IMR-90 (cell line): ENCODE measurements around the gene SDF2L1. TPM values are rescaled to one million over a fixed set of nuclear protein-coding genes. Genes with fewer than 3 reads are reported as not detected.

Experiments used
- ATAC-seq: fragments of 200-7000 bp; cut with Tn5 transposase; 2 replicates; pipeline ENCODE4 v1.9.1; 2020; ENCODE audit warnings: low read depth, mild to moderate bottlenecking, moderate library complexity
- BruUV-seq: library from RNA; stranded (reverse); fragments of 400-500 nt; replicated peaks from 2 replicates; lab custom pipeline; 2021; lab: Mats Ljungman, UMichigan
- CTCF ChIA-PET: fragments of 300-600 bp; formaldehyde crosslinking; extraction: SDS; loops from one replicate; lab custom pipeline; 2021; ENCODE audit warnings: antibody characterized with exemption; lab: Yijun Ruan, JAX
- POLR2A ChIA-PET: fragments of 300-600 bp; sonication (Branson Sonifier 250); formaldehyde crosslinking; loops from one replicate; lab custom pipeline; 2022; ENCODE audit warnings: antibody characterized with exemption; ENCODE audit not compliant: unreplicated experiment; lab: Charles Lee
- DNase-seq: peaks from one replicate; pipeline ENCODE4 v3.0.0; 2013
- H2AFZ ChIP-seq: replicated peaks from 2 replicates; pipeline ENCODE3; 2013; ENCODE audit warnings: low read length, mild to moderate bottlenecking; ENCODE audit not compliant: poor library complexity
- H2AK5ac ChIP-seq: 2 replicates; pipeline ENCODE4 v1.6.1; 2013; ENCODE audit warnings: low read depth, low read length, inconsistent platforms
- H2AK9ac ChIP-seq: replicated peaks from 2 replicates; pipeline ENCODE3; 2013; ENCODE audit warnings: mild to moderate bottlenecking, low read depth, low read length, moderate library complexity; ENCODE audit not compliant: poor library complexity
- H2BK120ac ChIP-seq: 2 replicates; pipeline ENCODE4 v1.6.1; 2013; ENCODE audit warnings: low read depth, low read length, inconsistent platforms
- H2BK15ac ChIP-seq: 3 replicates; pipeline ENCODE4 v1.6.1; 2013; ENCODE audit warnings: low read depth, low read length, inconsistent platforms
- H2BK20ac ChIP-seq: 2 replicates; pipeline ENCODE4 v1.6.1; 2013; ENCODE audit warnings: low read depth, mild to moderate bottlenecking, inconsistent platforms, low read length, moderate library complexity
- H2BK5ac ChIP-seq: 2 replicates; pipeline ENCODE4 v1.6.1; 2013; ENCODE audit warnings: mild to moderate bottlenecking, low read depth, low read length, inconsistent platforms; ENCODE audit not compliant: poor library complexity, severe bottlenecking
- H3K14ac ChIP-seq: replicated peaks from 2 replicates; pipeline ENCODE4 v1.6.1; 2013; ENCODE audit warnings: low read depth, low read length, inconsistent platforms
- H3K18ac ChIP-seq: 2 replicates; pipeline ENCODE4 v1.6.1; 2013; ENCODE audit warnings: low read depth, low read length, control low read depth
- H3K23ac ChIP-seq: 2 replicates; pipeline ENCODE4 v1.6.1; 2013; ENCODE audit warnings: low read depth, low read length, inconsistent platforms
- H3K27ac ChIP-seq: 2 replicates; pipeline ENCODE4 v1.5.1; 2013; ENCODE audit warnings: mild to moderate bottlenecking, control low read depth, low read length; ENCODE audit not compliant: insufficient read depth
- H3K27me3 ChIP-seq: 2 replicates; pipeline ENCODE4 v1.6.1; 2013; ENCODE audit warnings: low read length; ENCODE audit not compliant: control insufficient read depth, insufficient read depth
- H3K36me3 ChIP-seq: 2 replicates; pipeline ENCODE4 v1.6.1; 2013; ENCODE audit warnings: low read length, mixed read lengths; ENCODE audit not compliant: control insufficient read depth, insufficient read depth
- H3K4ac ChIP-seq: 2 replicates; pipeline ENCODE4 v1.6.1; 2013; ENCODE audit warnings: low read depth, low read length, inconsistent platforms
- H3K4me1 ChIP-seq: 2 replicates; pipeline ENCODE4 v1.6.1; 2013; ENCODE audit warnings: low read length, mixed read lengths; ENCODE audit not compliant: control insufficient read depth, insufficient read depth
- H3K4me2 ChIP-seq: 2 replicates; pipeline ENCODE4 v1.6.1; 2013; ENCODE audit warnings: low read depth, mild to moderate bottlenecking, control low read depth, low read length, moderate library complexity
- H3K4me3 ChIP-seq: 2 replicates; pipeline ENCODE4 v1.5.1; 2013; ENCODE audit warnings: low read depth, mild to moderate bottlenecking, control low read depth, low read length, moderate library complexity; ENCODE audit not compliant: insufficient read depth
- H3K56ac ChIP-seq: 2 replicates; pipeline ENCODE4 v1.6.1; 2013; ENCODE audit warnings: low read length, inconsistent platforms; ENCODE audit not compliant: insufficient read depth; ENCODE audit errors: extremely low read depth
- H3K79me1 ChIP-seq, 2 experiments: 2 replicates each; pipeline ENCODE4 v1.6.1; 2013; ENCODE audit warnings: low read length in 2 of 2, inconsistent platforms in 1 of 2, low read depth in 1 of 2
- H3K9ac ChIP-seq: 2 replicates; pipeline ENCODE4 v1.6.1; 2013; ENCODE audit warnings: low read depth, low read length, control low read depth
- H3K9me1 ChIP-seq: 2 replicates; pipeline ENCODE4 v1.6.1; 2013; ENCODE audit warnings: low read length, inconsistent platforms; ENCODE audit not compliant: insufficient read depth
- H3K9me3 ChIP-seq: 2 replicates; pipeline ENCODE4 v1.6.1; 2013; ENCODE audit warnings: low read length; ENCODE audit not compliant: control insufficient read depth, insufficient read depth
- H4K20me1 ChIP-seq: 2 replicates; pipeline ENCODE4 v1.6.1; 2013; ENCODE audit warnings: low read length, inconsistent platforms; ENCODE audit not compliant: insufficient read depth
- H4K5ac ChIP-seq: 2 replicates; pipeline ENCODE4 v1.6.1; 2013; ENCODE audit warnings: mild to moderate bottlenecking, low read depth, low read length, control low read depth
- H4K8ac ChIP-seq, 2 experiments: 2 replicates each; pipeline ENCODE4 v1.6.1; 2013; ENCODE audit warnings: low read depth in 2 of 2, low read length in 2 of 2, control low read depth in 1 of 2, inconsistent platforms in 1 of 2
- H4K91ac ChIP-seq: 2 replicates; pipeline ENCODE4 v1.6.1; 2013; ENCODE audit warnings: low read depth, low read length, inconsistent platforms; ENCODE audit not compliant: insufficient read depth
- CEBPB ChIP-seq: IDR thresholded peaks from 2 replicates; pipeline ENCODE4 v1.6.1; 2012; ENCODE audit warnings: low read depth, low read length, improper control_type of control experiment
- ELK1 ChIP-seq: fragments of 150-350 bp; IDR thresholded peaks from 2 replicates; pipeline ENCODE4 v1.6.1; 2016; ENCODE audit warnings: low read depth, mild to moderate bottlenecking, low read length, moderate library complexity, borderline replicate concordance
- FOS ChIP-seq: fragments of 150-350 bp; IDR thresholded peaks from 2 replicates; pipeline ENCODE4 v1.6.1; 2016; ENCODE audit warnings: low read depth, low read length
- MAFK ChIP-seq: IDR thresholded peaks from 2 replicates; pipeline ENCODE4 v1.6.1; 2012; ENCODE audit warnings: low read depth, low read length, improper control_type of control experiment
- MAZ ChIP-seq: IDR thresholded peaks from 2 replicates; pipeline ENCODE4 v1.6.1; 2012; ENCODE audit warnings: low read depth, mild to moderate bottlenecking, low read length, improper control_type of control experiment, moderate library complexity, borderline replicate concordance
- MXI1 ChIP-seq: IDR thresholded peaks from 2 replicates; pipeline ENCODE4 v1.6.1; 2012; ENCODE audit warnings: low read depth, mild to moderate bottlenecking, low read length, moderate library complexity, borderline replicate concordance
- NFE2L2 ChIP-seq: fragments of 150-350 bp; IDR thresholded peaks from 2 replicates; pipeline ENCODE4 v1.6.1; 2016; ENCODE audit warnings: low read depth, mild to moderate bottlenecking, low read length
- POLR2A ChIP-seq: IDR thresholded peaks from 2 replicates; pipeline ENCODE4 v1.6.1; 2012; ENCODE audit warnings: mild to moderate bottlenecking, low read depth, low read length
- RCOR1 ChIP-seq: IDR thresholded peaks from 2 replicates; pipeline ENCODE4 v1.6.1; 2012; ENCODE audit warnings: mild to moderate bottlenecking, low read length, improper control_type of control experiment; ENCODE audit not compliant: insufficient replicate concordance
- RFX5 ChIP-seq: IDR thresholded peaks from 2 replicates; pipeline ENCODE4 v1.8.0; 2012; ENCODE audit warnings: low read depth, mild to moderate bottlenecking, low read length, moderate library complexity
- SMC3 ChIP-seq: fragments of 150-350 bp; IDR thresholded peaks from 2 replicates; pipeline ENCODE4 v1.6.1; 2016; ENCODE audit warnings: low read depth, mild to moderate bottlenecking, antibody characterized with exemption, low read length, moderate library complexity
- USF2 ChIP-seq: fragments of 150-350 bp; IDR thresholded peaks from 2 replicates; pipeline ENCODE4 v1.6.1; 2017; ENCODE audit warnings: mild to moderate bottlenecking, antibody characterized with exemption, low read length, low read depth
- WGBS, 2 experiments: methylation state at CpG; one replicate each; pipeline versions ENCODE4 v1.1.5 to v1.1.7; 2013; ENCODE audit warnings: missing lambda C conversion rate in 2 of 2; ENCODE audit not compliant: insufficient read length in 1 of 2; ENCODE audit errors: extremely low coverage in 2 of 2; 5-methylcytosine and 5-hydroxymethylcytosine counted together
- dilution Hi-C: fragments of 300-500 bp; cut with HindIII; formaldehyde crosslinking; loops from one replicate; pipeline ENCODE4 v1.14.3; 2018; ENCODE audit warnings: low sequenced_read_pairs; ENCODE audit not compliant: unreplicated experiment
- in situ Hi-C: fragments of 300-500 bp; cut with MboI; formaldehyde crosslinking; loops from 3 replicates; pipeline ENCODE4 v1.14.3; 2019; ENCODE audit warnings: low sequenced_read_pairs, inconsistent platforms, mixed read lengths
- intact Hi-C: fragments of 100-400 bp; cut with micrococcal nuclease; formaldehyde crosslinking; loops from 2 replicates; pipeline ENCODE4 v1.10.0; 2022
- polyA plus RNA-seq, 3 experiments: library from polyadenylated mRNA; depleted of rRNA; stranded (reverse); fragments of >200 nt; gene quantifications; 2 replicates each; pipeline ENCODE4 v1.2.3, GENCODE V29; 2012; ENCODE audit warnings: low replicate concordance in 1 of 3
- total RNA-seq: library from RNA; depleted of rRNA; stranded (reverse); fragments of >200 nt; gene quantifications from 2 replicates; pipeline ENCODE4 v1.2.3, GENCODE V29; 2012

Gene SDF2L1
- total and polyA plus RNA-seq, 2 of the 4 experiments (the other 2 are of a cell fraction) = 18.8 to 51.1 TPM

- TF ChIP-seq FOS = peak; percentile 10; the same call in 1 of the 2 replicates
Observed at GRCh38 chr22:21652010-21652546, 10.0 kb downstream of the SDF2L1 start (continued).

GRCh38 chr22:21652547-21653545 lies 10.7 kb downstream of the SDF2L1 start:
- H3K9me3 ChIP-seq = no peaks in the 10 kb centered on the region
- peak overlapping the region; percentile 99 for H2AFZ ChIP-seq
- intact Hi-C loops = no loop called here
- peak overlapping the region; percentile 66 for H3K9ac ChIP-seq
- H2BK20ac ChIP-seq = no peak overlapping the region
- peak overlapping the region; percentile 60 for H3K4me2 ChIP-seq
- POLR2A ChIA-PET = interaction anchor here (0.6 kb wide), 1 partner anchor 14 kb away, joined by 6 read pairs; no protein-coding TSS in a partner anchor
- WGBS, 2 experiments = 3% methylated on average over 17 of the region's 40 CpGs; no CpG with 5 or more reads in 1 of the 2 experiments
- H4K5ac ChIP-seq = no peak overlapping the region; the same call in 1 of the 2 replicates
- H3K79me1 ChIP-seq = peaks cover 3 to 27% of the 10 kb centered on the region in 2 experiments; a peak in 3 of 4 replicates
- H3K4ac ChIP-seq = peak overlapping the region; percentile 65
- peak overlapping the region; percentile 34; the same call in 1 of the 2 replicates for H2AK5ac ChIP-seq
- H3K9me1 ChIP-seq = peaks cover 14% of the 10 kb centered on the region
- in situ Hi-C loops = no loop called here
- no peaks in the 10 kb centered on the region for H3K27me3 ChIP-seq
- H2BK15ac ChIP-seq = no peak overlapping the region
- peaks cover 2% of the 10 kb centered on the region; the same call in 1 of the 2 replicates for H3K36me3 ChIP-seq
- DNase-seq (no peak), ATAC-seq (peak; percentile 30; the same call in 1 of the 2 replicates)
- H3K27ac ChIP-seq = peak overlapping the region; percentile 6; the same call in 1 of the 2 replicates
- H2BK120ac ChIP-seq = no peak overlapping the region
- no peak overlapping the region; the same call in 1 of the 2 replicates for H3K56ac ChIP-seq
- H4K8ac ChIP-seq = peak overlapping the region; percentile 28 to 62; a peak in 1 of 4 replicates
- H3K4me1 ChIP-seq = peaks cover 8% of the 10 kb centered on the region
- H3K23ac ChIP-seq = peak overlapping the region; percentile 65
- H2BK5ac ChIP-seq = no peak overlapping the region
- H4K91ac ChIP-seq = no peak overlapping the region; the same call in 1 of the 2 replicates
- no peak overlapping the region for H3K18ac ChIP-seq
- peak overlapping the region; percentile 95 for H2AK9ac ChIP-seq
- H4K20me1 ChIP-seq = no peaks in the 10 kb centered on the region
- peak overlapping the region; percentile 84 for H3K4me3 ChIP-seq
- CTCF ChIA-PET = no interaction called here
- H3K14ac ChIP-seq = peak overlapping the region; percentile 79
- no TSS peak for BruUV-seq
- dilution Hi-C loops = no loop called here
- TF ChIP-seq USF2 (no peak), MXI1 (no peak), SMC3 (no peak), MAFK (no peak), RCOR1 (no peak), POLR2A (no peak), RFX5 (no peak), FOS (no peak), CEBPB (no peak), MAZ (no peak), NFE2L2 (no peak), ELK1 (no peak)
